SK-N-SH (cell line): ENCODE results near the gene TACR2. TPM values are rescaled to one million over a fixed set of nuclear protein-coding genes. Genes with fewer than 3 reads are reported as not detected.

Experiments used
- CTCF ChIA-PET: fragments of 300-600, 350-600 bp; formaldehyde crosslinking; extraction: SDS; loops from one replicate; lab custom pipeline; 2021; lab: Yijun Ruan, JAX
- POLR2A ChIA-PET: fragments of 350-600 bp; sonication (Branson Sonifier 250); formaldehyde crosslinking; extraction: SDS; loops from one replicate; lab custom pipeline; 2020; ENCODE audit warnings: antibody characterized with exemption, inconsistent platforms; lab: Yijun Ruan, JAX
- DNase-seq: peaks from one replicate; pipeline ENCODE4 v3.0.0; 2012
- H2AFZ ChIP-seq: fragments of 200-600 bp; sonication (generic); 2 replicates; pipeline ENCODE4 v1.8.1; 2016; ENCODE audit warnings: antibody characterized with exemption, mild to moderate bottlenecking, low read depth
- H3F3A ChIP-seq: fragments of 200-600 bp; sonication (generic); replicated peaks from 2 replicates; pipeline ENCODE3; 2016; ENCODE audit warnings: antibody characterized with exemption, mild to moderate bottlenecking; ENCODE audit not compliant: insufficient read depth
- H3K27ac ChIP-seq, 2 experiments: fragments of 200-500 bp in 1 of 2; fragments of 200-600 bp in 1 of 2; sonication (Bioruptor generic) in 1 of 2; sonication (generic), shearing (Covaris generic) in 1 of 2; 2 replicates each; pipeline versions ENCODE4 v1.5.1 to v1.6.1; 2014 to 2016; ENCODE audit warnings: low read depth in 2 of 2, inconsistent platforms in 1 of 2, low read length in 1 of 2, mild to moderate bottlenecking in 1 of 2, mixed read lengths in 1 of 2
- H3K27me3 ChIP-seq: fragments of 200-600 bp; sonication (generic), shearing (Covaris generic); 2 replicates; pipeline ENCODE4 v1.6.1; 2016; ENCODE audit warnings: mixed run types; ENCODE audit not compliant: insufficient read depth
- H3K36me3 ChIP-seq, 2 experiments: fragments of 200-500 bp in 1 of 2; fragments of 200-600 bp in 1 of 2; sonication (Bioruptor generic) in 1 of 2; sonication (generic) in 1 of 2; replicated peaks in 1 of 2; 2 replicates each; pipeline versions ENCODE3 to v1.5.1; 2014 to 2016; ENCODE audit warnings: low read length in 1 of 2, mild to moderate bottlenecking in 1 of 2; ENCODE audit not compliant: insufficient read depth in 2 of 2, control insufficient read depth in 1 of 2
- H3K4me1 ChIP-seq, 2 experiments: fragments of 200-500 bp in 1 of 2; fragments of 200-600 bp in 1 of 2; sonication (Bioruptor generic) in 1 of 2; sonication (generic), shearing (Covaris generic) in 1 of 2; 2 replicates each; pipeline versions ENCODE4 v1.5.1 to v1.6.1; 2014 to 2016; ENCODE audit warnings: low read depth in 1 of 2, low read length in 1 of 2, mixed run types in 1 of 2; ENCODE audit not compliant: insufficient read depth in 2 of 2, control insufficient read depth in 1 of 2
- H3K4me2 ChIP-seq: fragments of 200-600 bp; sonication (generic), shearing (Covaris generic); 2 replicates; pipeline ENCODE4 v1.6.1; 2017; ENCODE audit warnings: mixed run types
- H3K4me3 ChIP-seq, 2 experiments: fragments of 200-500 bp in 1 of 2; fragments of 200-600 bp in 1 of 2; sonication (Bioruptor generic) in 1 of 2; sonication (generic), shearing (Covaris generic) in 1 of 2; 2 replicates each; pipeline versions ENCODE4 v1.5.1 to v1.8.1; 2014 to 2016; ENCODE audit warnings: low read depth in 2 of 2, inconsistent platforms in 1 of 2, low read length in 1 of 2, mild to moderate bottlenecking in 1 of 2, mixed read lengths in 1 of 2, moderate library complexity in 1 of 2
- H3K79me2 ChIP-seq: fragments of 200-600 bp; sonication (generic); 2 replicates; pipeline ENCODE4 v1.8.1; 2017; ENCODE audit warnings: mild to moderate bottlenecking; ENCODE audit not compliant: insufficient read depth
- H3K9ac ChIP-seq: fragments of 200-600 bp; sonication (generic); 2 replicates; pipeline ENCODE4 v1.6.1; 2017; ENCODE audit warnings: mixed run types
- H3K9me2 ChIP-seq: fragments of 200-600 bp; sonication (generic); 2 replicates; pipeline ENCODE4 v1.6.1; 2017; ENCODE audit warnings: mixed run types
- H3K9me3 ChIP-seq: fragments of 200-600 bp; sonication (generic); 2 replicates; pipeline ENCODE4 v1.6.1; 2017; ENCODE audit warnings: mixed run types, mild to moderate bottlenecking, moderate library complexity
- H4K20me1 ChIP-seq: fragments of 200-600 bp; sonication (generic); 2 replicates; pipeline ENCODE4 v1.6.1; 2017; ENCODE audit warnings: mild to moderate bottlenecking, mixed run types; ENCODE audit not compliant: insufficient read depth
- CHD2 ChIP-seq: fragments of 150-350 bp; IDR thresholded peaks from 2 replicates; pipeline ENCODE4 v1.6.1; 2018; ENCODE audit warnings: low read length; ENCODE audit not compliant: partially characterized antibody
- CTCF ChIP-seq: fragments of 200-600 bp; sonication (generic); IDR thresholded peaks from 2 replicates; pipeline ENCODE4 v1.6.1; 2017; ENCODE audit warnings: antibody characterized with exemption, mild to moderate bottlenecking, moderate library complexity
- EZH2phosphoT487 ChIP-seq: fragments of 200-600 bp; sonication (generic); IDR thresholded peaks from 2 replicates; pipeline ENCODE4 v1.6.1; 2017; ENCODE audit warnings: low read depth, mixed run types, mild to moderate bottlenecking, antibody characterized with exemption, moderate library complexity, borderline replicate concordance
- FOXJ3 ChIP-seq: sonication (generic); formaldehyde crosslinking; IDR thresholded peaks from 2 replicates; pipeline ENCODE4 v1.5.1; 2020; ENCODE audit warnings: mild to moderate bottlenecking, missing genetic modification reagents
- FOXM1 ChIP-seq: IDR thresholded peaks from 2 replicates; pipeline ENCODE4 v1.4.0; 2012; ENCODE audit warnings: low read depth, mild to moderate bottlenecking
- JUND ChIP-seq: IDR thresholded peaks from 2 replicates; pipeline ENCODE4 v1.4.0; 2012
- MAX ChIP-seq: IDR thresholded peaks from 2 replicates; pipeline ENCODE4 v1.4.0; 2012; ENCODE audit warnings: low read depth
- MXI1 ChIP-seq: IDR thresholded peaks from 2 replicates; pipeline ENCODE4 v1.6.1; 2012; ENCODE audit warnings: mild to moderate bottlenecking, low read depth, low read length, improper control_type of control experiment
- NRF1 ChIP-seq: IDR thresholded peaks from 2 replicates; pipeline ENCODE4 v1.6.1; 2012; ENCODE audit warnings: low read depth, mild to moderate bottlenecking, low read length
- POLR2AphosphoS5 ChIP-seq: IDR thresholded peaks from 2 replicates; pipeline ENCODE4 v1.6.1; 2012; ENCODE audit warnings: low read depth, low read length
- RAD21 ChIP-seq: IDR thresholded peaks from 2 replicates; pipeline ENCODE4 v1.6.1; 2012; ENCODE audit warnings: mild to moderate bottlenecking, low read length
- RCOR1 ChIP-seq: fragments of 150-350 bp; IDR thresholded peaks from 2 replicates; pipeline ENCODE4 v1.6.1; 2017; ENCODE audit warnings: antibody characterized with exemption, low read length
- RFX5 ChIP-seq: IDR thresholded peaks from 2 replicates; pipeline ENCODE4 v1.6.1; 2012; ENCODE audit warnings: mild to moderate bottlenecking, improper control_type of control experiment, low read length
- SIN3A ChIP-seq: IDR thresholded peaks from 2 replicates; pipeline ENCODE4 v1.6.1; 2012; ENCODE audit warnings: low read depth, mild to moderate bottlenecking, low read length, moderate library complexity, borderline replicate concordance
- SMC3 ChIP-seq: IDR thresholded peaks from 2 replicates; pipeline ENCODE4 v1.6.1; 2012; ENCODE audit warnings: low read depth, low read length, improper control_type of control experiment
- TAF1 ChIP-seq: IDR thresholded peaks from 2 replicates; pipeline ENCODE4 v1.6.1; 2012; ENCODE audit warnings: low read depth, mild to moderate bottlenecking, low read length, moderate library complexity, borderline replicate concordance
- TCF12 ChIP-seq: IDR thresholded peaks from 2 replicates; pipeline ENCODE4 v1.4.0; 2012
- TEAD4 ChIP-seq: IDR thresholded peaks from 2 replicates; pipeline ENCODE4 v1.4.0; 2012; ENCODE audit warnings: mild to moderate bottlenecking, borderline replicate concordance; ENCODE audit not compliant: insufficient read depth
- USF1 ChIP-seq: IDR thresholded peaks from 2 replicates; pipeline ENCODE4 v1.4.0; 2012; ENCODE audit warnings: low read depth, borderline replicate concordance
- ZBTB33 ChIP-seq: IDR thresholded peaks from 2 replicates; pipeline ENCODE4 v1.4.0; 2012; ENCODE audit warnings: low read depth, borderline replicate concordance
- WGBS: methylation state at CpG from one replicate; pipeline ENCODE4 v1.1.6; 2017; ENCODE audit warnings: low lambda C conversion rate; 5-methylcytosine and 5-hydroxymethylcytosine counted together
- polyA plus RNA-seq, 3 experiments: library from polyadenylated mRNA; depleted of rRNA; stranded (reverse); fragments of >200 nt; gene quantifications; 2 replicates each; pipeline ENCODE4 v1.2.3, GENCODE V29; 2012

TACR2 gene
- polyA plus RNA-seq, 1 of the 3 experiments (the other 2 are of a cell fraction): 0.02 TPM

- no peak overlapping the region for H3K27ac ChIP-seq
Measured at GRCh38 chr10:69403519-69403918, 13.2 kb downstream of the TACR2 start.

GRCh38 chr10:69403066-69403465, 13.7 kb downstream of the TACR2 start:
- no peak overlapping the region for H3K27ac ChIP-seq
- no peaks in the 10 kb centered on the region for H3K9me3 ChIP-seq
- no peaks in the 10 kb centered on the region for H3K9me2 ChIP-seq
- DNase-seq: no peak
- no CpG with 5 or more reads among the region's 1 CpG for WGBS
- no peak for TF ChIP-seq SMC3
- no peak for TF ChIP-seq MAX
- TF ChIP-seq CTCF: no peak
- TF ChIP-seq TCF12: no peak
- no peak for TF ChIP-seq NRF1
- TF ChIP-seq JUND: no peak
- TF ChIP-seq FOXJ3 (CRISPR knock-in tag): no peak
- no peak for TF ChIP-seq MXI1
- TF ChIP-seq, all 33 proteins: peak for 0
- H3K4me1 ChIP-seq: peaks cover 0 to 26% of the 10 kb centered on the region in 2 experiments; a peak in 1 of 4 replicates
- H2AFZ ChIP-seq: no peak overlapping the region
- no peaks in the 10 kb centered on the region for H4K20me1 ChIP-seq
- ChIA-PET CTCF (interaction anchor here (1.0 to 6.7 kb wide), 2 partner anchors 12 to 105 kb away, joined by 3 to 55 read pairs; no protein-coding TSS in a partner anchor), POLR2A (no interaction called here)
- no peaks in the 10 kb centered on the region for H3K79me2 ChIP-seq
- peaks cover 10 to 14% of the 10 kb centered on the region in 2 experiments for H3K36me3 ChIP-seq
- H3K4me3 ChIP-seq: no peak overlapping the region
- no peaks in the 10 kb centered on the region for H3K27me3 ChIP-seq
- no peak overlapping the region for H3K9ac ChIP-seq
- no peak overlapping the region for H3K4me2 ChIP-seq
- H3F3A ChIP-seq: peaks cover 3% of the 10 kb centered on the region

More at GRCh38 chr10:69403519-69403918, 13.2 kb downstream of the TACR2 start:
- WGBS: 75% methylated on average over 3 of the region's 3 CpGs
- Histone ChIP-seq H2AFZ (no peak overlapping the region), H3K9ac (no peak overlapping the region), H3K4me1 (peaks cover 0 to 25% of the 10 kb centered on the region in 2 experiments; a peak in 2 of 4 replicates), H3K27me3 (no peaks in the 10 kb centered on the region), H4K20me1 (no peaks in the 10 kb centered on the region), H3K9me3 (no peaks in the 10 kb centered on the region), H3K4me3 (no peak overlapping the region), H3F3A (peaks cover 3% of the 10 kb centered on the region), H3K4me2 (no peak overlapping the region), H3K36me3 (peaks cover 10 to 14% of the 10 kb centered on the region in 2 experiments), H3K9me2 (no peaks in the 10 kb centered on the region), H3K79me2 (no peaks in the 10 kb centered on the region)
- TF ChIP-seq FOXJ3 (CRISPR knock-in tag) (no peak), POLR2AphosphoS5 (no peak), RFX5 (no peak), EZH2phosphoT487 (no peak), TEAD4 (no peak), RAD21 (no peak), SIN3A (no peak), FOXM1 (no peak), CHD2 (no peak), MAX (no peak), USF1 (no peak), RCOR1 (no peak), ZBTB33 (no peak), TAF1 (no peak)
- no peak for DNase-seq
- ChIA-PET POLR2A (no interaction called here), CTCF (interaction anchor here (0.8 to 6.7 kb wide), 4 partner anchors 9 to 105 kb away, joined by 3 to 55 read pairs (median 4); no protein-coding TSS in a partner anchor)
